ENCODE results near the gene ROCK2.

DNA sequence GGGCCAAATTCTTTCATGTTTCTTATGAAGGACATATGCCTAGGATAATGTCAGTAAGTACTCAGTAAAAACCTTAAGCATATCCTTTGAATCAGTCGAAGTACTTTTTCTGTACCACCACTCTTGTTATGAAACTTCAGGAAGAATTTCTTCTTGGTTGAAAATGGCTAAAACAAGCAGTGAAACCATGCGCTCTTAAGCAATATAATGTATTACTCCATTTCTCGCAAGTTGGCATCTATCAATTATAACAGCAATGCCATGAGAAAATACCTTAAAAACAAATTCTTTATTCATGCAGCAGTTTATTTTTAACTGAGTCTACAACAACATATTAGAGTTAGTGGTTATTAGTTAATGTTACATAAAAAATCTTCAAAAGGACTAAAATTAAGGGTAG lies 148.2 kb downstream of the ROCK2 start:
- TF ChIP-seq EZH2phosphoT487 (IDR thresholded peaks at IDR 0.05; ENCODE audit: borderline replicate concordance), result no peak
- TF ChIP-seq, protein P1, sequence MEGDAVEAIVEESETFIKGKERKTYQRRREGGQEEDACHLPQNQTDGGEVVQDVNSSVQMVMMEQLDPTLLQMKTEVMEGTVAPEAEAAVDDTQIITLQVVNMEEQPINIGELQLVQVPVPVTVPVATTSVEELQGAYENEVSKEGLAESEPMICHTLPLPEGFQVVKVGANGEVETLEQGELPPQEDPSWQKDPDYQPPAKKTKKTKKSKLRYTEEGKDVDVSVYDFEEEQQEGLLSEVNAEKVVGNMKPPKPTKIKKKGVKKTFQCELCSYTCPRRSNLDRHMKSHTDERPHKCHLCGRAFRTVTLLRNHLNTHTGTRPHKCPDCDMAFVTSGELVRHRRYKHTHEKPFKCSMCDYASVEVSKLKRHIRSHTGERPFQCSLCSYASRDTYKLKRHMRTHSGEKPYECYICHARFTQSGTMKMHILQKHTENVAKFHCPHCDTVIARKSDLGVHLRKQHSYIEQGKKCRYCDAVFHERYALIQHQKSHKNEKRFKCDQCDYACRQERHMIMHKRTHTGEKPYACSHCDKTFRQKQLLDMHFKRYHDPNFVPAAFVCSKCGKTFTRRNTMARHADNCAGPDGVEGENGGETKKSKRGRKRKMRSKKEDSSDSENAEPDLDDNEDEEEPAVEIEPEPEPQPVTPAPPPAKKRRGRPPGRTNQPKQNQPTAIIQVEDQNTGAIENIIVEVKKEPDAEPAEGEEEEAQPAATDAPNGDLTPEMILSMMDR (conservative IDR thresholded peaks at IDR 0.05; ENCODE audit: low read length), result no peak

All from Loucy (cell line).